Measurements from ENCODE around the gene KCTD5.
"Not testable (repeated sequence)": the region's sequence is repeated elsewhere in the genome, so short reads cannot be mapped to it uniquely, and the experiment has no call there.

Gene KCTD5

GRCh38 chr16:2673066-2673999 lies 9.0 kb upstream of the KCTD5 start:
- DNase-seq, result peak; percentile 95

DNA sequence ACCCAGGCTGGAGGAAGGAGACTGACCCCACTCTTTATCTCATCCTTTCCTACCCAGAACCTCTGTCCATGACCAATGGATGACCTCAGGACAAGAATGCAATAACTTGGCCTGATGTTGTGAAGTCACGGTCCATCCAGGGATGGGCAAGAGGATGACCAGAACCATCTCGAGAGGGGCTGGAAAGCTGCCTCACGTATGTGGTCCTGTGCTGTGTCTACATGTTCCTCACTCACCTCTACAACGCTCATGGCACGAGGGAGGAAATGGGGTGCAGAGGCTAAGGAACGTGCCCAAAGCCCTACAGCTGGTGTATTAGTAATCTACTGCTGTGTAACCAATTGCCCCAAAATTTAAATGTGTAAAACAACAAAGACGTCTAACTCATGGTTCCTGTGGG lies 7.3 kb upstream of the KCTD5 start:
- DNase-seq, result no peak

DNA sequence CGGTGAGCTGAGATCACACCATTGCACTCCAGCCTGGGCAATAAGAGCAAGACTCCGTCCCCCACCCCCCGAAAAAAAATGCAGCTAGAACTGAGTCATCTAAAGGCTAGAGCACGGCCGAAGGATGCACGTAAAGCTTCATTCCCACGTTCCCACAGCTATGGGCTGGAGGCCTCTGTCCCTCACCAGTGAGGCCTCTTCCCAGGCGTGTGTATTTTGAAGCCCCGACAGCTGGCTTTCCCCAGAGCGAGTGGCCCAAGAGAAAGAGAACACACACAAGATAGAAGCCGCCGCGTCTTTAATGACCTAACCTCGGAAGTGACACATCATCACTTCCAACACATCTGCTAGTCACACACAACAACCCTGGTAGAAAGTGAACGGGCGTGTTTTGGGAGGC lies 6.6 kb upstream of the KCTD5 start:
- no peak for DNase-seq

DNA sequence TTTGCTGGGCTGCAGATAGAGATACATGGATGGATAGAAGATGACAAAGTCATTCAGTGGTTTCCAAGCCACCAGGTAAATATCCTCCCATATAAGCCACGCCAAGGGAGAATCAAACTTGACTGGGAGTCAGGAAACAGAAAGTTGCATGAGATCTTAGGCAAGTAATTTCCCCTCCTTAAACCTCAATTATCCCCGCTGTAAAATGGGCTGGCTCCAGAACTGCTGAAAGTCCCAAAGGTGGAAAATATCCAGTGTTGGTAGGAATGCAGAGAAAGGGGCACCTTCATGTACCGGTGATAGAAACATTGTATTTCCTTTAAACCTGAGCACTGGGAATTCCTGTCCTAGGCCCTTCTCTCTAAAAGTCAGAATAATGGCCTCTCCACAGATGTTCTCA lies 5.4 kb upstream of the KCTD5 start:
- DNase-seq, result not testable (repeated sequence)

GRCh38 chr16:2678206-2678965 lies 3.9 kb upstream of the KCTD5 start:
- not testable (repeated sequence) for DNase-seq

DNA sequence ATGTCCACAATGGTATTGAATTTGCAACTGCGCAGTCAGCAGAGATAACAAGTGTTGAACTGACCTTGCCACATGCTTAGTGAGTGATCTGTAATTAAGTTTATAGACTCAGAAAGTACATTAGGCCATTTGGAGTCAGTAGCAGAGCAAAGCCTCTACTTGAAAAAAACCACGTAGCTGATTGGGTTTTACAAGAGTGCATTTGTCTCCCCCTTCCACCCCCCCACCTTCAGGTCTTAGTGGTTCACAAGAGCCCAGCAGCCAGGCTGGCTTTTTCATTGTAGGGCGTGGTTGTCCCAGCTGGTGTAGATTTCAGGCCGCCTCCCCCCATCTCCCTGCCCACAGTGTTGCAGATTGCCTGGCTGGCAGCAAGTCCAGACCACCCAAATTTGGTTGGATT lies 2.4 kb upstream of the KCTD5 start:
- DNase-seq, result not testable (repeated sequence)

- not testable (repeated sequence) for DNase-seq
These were observed 2.0 kb upstream of the KCTD5 start for GRCh38 chr16:2680360-2680759.

DNA sequence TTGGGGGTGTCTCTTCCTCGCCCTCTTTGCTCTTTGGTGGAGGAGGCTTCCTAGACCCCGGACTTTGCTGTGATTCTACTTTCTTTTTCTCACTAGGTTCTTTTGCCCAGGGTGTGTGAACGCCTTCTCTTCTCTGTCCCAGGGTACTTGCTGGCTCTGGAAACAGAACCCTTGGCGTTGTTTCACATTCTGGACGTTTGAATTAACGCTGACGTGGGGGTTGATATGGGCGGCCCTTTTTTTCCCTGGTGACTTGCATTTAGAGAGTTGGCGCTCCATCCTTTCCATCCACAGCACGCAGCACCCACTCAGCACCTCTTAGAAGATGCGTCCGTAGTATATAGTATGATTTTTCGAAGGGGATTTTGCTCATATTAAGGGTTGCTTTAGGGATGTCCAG lies 718 bp downstream of the KCTD5 start:
- not testable (repeated sequence) for DNase-seq

- not testable (repeated sequence) for DNase-seq
These were observed 3.8 kb downstream of the KCTD5 start for GRCh38 chr16:2686075-2686474.

- no peak for DNase-seq
These were observed 4.7 kb downstream of the KCTD5 start for GRCh38 chr16:2686912-2687507.

GRCh38 chr16:2687531-2688308 lies 5.4 kb downstream of the KCTD5 start:
- DNase-seq, result no peak

DNA sequence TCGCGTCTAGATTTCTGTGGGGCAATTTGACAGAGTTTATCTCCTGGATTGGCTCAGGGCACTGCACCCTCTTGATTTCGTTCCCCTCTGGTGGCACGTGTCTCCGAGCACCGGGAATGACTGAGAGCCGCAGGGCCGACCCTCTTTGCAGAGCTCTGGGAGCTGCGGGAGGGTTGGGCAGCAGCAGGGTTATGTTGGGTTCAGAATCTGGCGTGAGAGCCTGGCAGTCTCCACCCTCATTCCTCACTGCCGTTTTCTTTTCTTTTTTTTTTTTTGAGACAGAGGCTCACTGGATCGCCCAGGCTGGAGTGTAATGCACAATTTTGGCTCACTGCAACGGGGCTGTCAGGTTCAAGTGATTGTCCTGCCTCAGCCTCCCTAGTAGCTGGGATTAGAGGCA lies 7.1 kb downstream of the KCTD5 start:
- DNase-seq, result not testable (repeated sequence)

DNA sequence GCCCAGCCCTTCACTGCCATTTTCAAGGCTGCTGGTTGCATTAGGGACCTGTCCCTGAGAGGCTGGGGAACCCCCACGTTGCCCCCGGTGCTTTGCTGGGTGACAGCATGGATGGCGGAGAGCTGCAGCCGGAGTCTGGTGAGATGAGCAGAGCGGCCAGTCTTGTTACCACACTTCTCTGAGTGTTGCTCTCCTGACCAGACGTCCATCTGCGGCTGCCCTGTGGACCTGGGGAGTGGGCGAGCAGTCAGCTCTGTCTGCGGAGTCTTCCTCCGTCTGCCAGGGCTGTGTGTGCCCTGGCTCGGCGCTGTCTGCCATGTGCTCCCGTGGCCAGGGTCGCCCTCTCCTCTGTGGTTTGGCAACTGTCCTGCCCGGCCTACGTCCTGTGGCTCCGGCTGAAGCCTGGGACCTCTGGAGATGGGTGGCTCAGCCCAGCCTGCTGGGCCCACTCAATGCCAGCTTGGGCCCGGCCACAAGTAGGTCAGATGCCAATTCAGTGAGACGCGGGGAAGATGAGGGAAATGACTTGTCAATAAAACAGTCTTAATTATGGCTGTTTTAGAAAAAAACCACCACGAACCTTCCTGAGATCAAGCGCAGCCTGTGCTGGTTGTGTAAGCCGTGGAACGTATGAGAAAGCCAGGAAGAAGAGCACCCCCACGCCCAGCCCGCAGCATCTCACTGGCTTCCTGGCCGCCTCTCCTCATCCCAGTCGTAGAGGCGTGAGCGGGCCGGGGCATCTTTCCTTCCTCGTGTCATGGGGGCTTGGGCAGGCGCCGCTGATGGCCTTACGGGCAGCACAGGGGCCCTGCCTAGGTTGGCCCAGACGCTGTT lies 7.9 kb downstream of the KCTD5 start:
- no peak for DNase-seq

GRCh38 chr16:2690852-2691251 lies 8.5 kb downstream of the KCTD5 start:
- DNase-seq, result no peak

DNA sequence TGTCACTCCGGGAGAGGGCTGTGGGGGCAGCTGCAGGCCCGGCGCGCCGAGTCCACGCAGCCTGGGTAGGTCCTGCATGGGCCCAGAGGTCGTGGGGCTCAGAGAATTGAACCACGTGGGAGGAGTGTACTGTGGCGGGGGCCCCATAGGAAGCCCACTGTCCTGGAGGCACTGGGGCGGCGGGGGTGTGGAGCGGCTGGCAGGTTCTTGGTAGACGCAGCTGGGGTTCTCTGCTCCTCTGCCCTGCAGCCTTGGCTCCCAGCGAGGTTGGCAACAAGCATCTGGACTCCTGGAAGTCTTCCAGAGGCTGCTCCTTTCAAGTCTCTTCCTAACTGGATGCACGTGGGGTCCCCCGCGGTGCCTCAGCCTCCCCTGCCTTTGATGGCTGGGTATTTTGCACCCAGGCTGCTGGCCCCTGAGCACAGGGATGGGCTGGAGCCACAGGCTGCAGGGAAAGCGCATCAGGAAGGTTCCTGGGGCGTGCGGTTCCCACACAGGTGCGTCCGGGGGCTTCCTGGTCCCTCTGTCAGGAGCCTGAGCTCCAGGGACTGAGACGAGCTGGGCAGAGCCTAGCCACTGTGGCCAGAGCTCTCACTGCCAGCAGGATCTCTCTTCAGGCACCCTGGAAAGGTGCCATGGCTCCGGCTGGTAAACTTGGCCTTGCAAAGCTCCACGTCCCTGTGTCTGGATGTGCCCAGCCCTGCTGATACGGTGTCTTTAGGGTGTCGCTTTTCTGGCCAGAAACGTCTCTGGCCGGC lies 9.3 kb downstream of the KCTD5 start:
- no peak for DNase-seq

- DNase-seq, result no peak
These were observed 10.1 kb downstream of the KCTD5 start for GRCh38 chr16:2692251-2692947.

GRCh38 chr16:2692948-2693651 lies 10.8 kb downstream of the KCTD5 start:
- DNase-seq, result no peak

GRCh38 chr16:2696601-2697250 lies 14.4 kb downstream of the KCTD5 start:
- not testable (repeated sequence) for DNase-seq

- DNase-seq, result no peak
These were observed 15.2 kb downstream of the KCTD5 start for GRCh38 chr16:2697401-2697948.
